Keratinocyte (primary cell): ENCODE results near the gene PTPRT. TPM values are rescaled to one million over a fixed set of nuclear protein-coding genes. Genes with fewer than 3 reads are reported as not detected.

Experiments used
- DNase-seq: peaks from one replicate; pipeline ENCODE4 v3.0.0-alpha.2; 2011; ENCODE audit warnings: low read depth, missing footprints, low spot score
- FAIRE-seq: peaks from 2 replicates; lab custom pipeline; 2011; peaks lifted over from hg19 to GRCh38; lab: Jason Lieb, UNC
- H2AFZ ChIP-seq: 2 replicates; pipeline ENCODE4 v1.6.0; 2012; ENCODE audit warnings: low read length, control low read depth, inconsistent platforms; ENCODE audit not compliant: control insufficient read depth
- H3K27ac ChIP-seq: 2 replicates; pipeline ENCODE4 v1.5.1; 2011; ENCODE audit warnings: low read length; ENCODE audit not compliant: control insufficient read depth, insufficient read depth
- H3K27me3 ChIP-seq: 3 replicates; pipeline ENCODE4 v1.6.0; 2011; ENCODE audit warnings: low read length; ENCODE audit not compliant: control insufficient read depth, insufficient read depth; ENCODE audit errors: extremely low read depth
- H3K36me3 ChIP-seq, 2 experiments: 2 replicates in 1 of 2; 3 replicates in 1 of 2; pipeline ENCODE4 v1.5.1; 2011; ENCODE audit warnings: low read length in 2 of 2, mild to moderate bottlenecking in 1 of 2; ENCODE audit not compliant: control insufficient read depth in 2 of 2, insufficient read depth in 2 of 2; ENCODE audit errors: extremely low read depth in 1 of 2
- H3K4me1 ChIP-seq: 3 replicates; pipeline ENCODE4 v1.5.1; 2011; ENCODE audit warnings: low read length; ENCODE audit not compliant: control insufficient read depth, insufficient read depth; ENCODE audit errors: extremely low read depth
- H3K4me2 ChIP-seq: 3 replicates; pipeline ENCODE4 v1.6.0; 2011; ENCODE audit warnings: low read depth, low read length; ENCODE audit not compliant: control insufficient read depth, insufficient read depth; ENCODE audit errors: extremely low read depth
- H3K4me3 ChIP-seq, 3 experiments: fragments of 200-600 bp in 1 of 3; sonication (generic) in 1 of 3; 2 replicates in 2 of 3; 3 replicates in 1 of 3; pipeline ENCODE4 v1.5.1; 2011 to 2016; ENCODE audit warnings: low read length in 3 of 3, mild to moderate bottlenecking in 3 of 3, control low read depth in 2 of 3, inconsistent platforms in 1 of 3, low read depth in 1 of 3, mixed read lengths in 1 of 3, mixed run types in 1 of 3, moderate library complexity in 1 of 3; ENCODE audit not compliant: control insufficient read depth in 2 of 3, insufficient read depth in 2 of 3; ENCODE audit errors: extremely low read depth in 1 of 3
- H3K79me2 ChIP-seq: 2 replicates; pipeline ENCODE4 v1.6.0; 2012; ENCODE audit warnings: low read length; ENCODE audit not compliant: control insufficient read depth, insufficient read depth
- H3K9ac ChIP-seq: 3 replicates; pipeline ENCODE4 v1.6.0; 2011; ENCODE audit warnings: low read length; ENCODE audit not compliant: control insufficient read depth, insufficient read depth; ENCODE audit errors: extremely low read depth
- H3K9me1 ChIP-seq: 3 replicates; pipeline ENCODE4 v1.6.0; 2011; ENCODE audit warnings: low read length; ENCODE audit not compliant: control insufficient read depth, insufficient read depth; ENCODE audit errors: extremely low read depth
- H3K9me3 ChIP-seq: 2 replicates; pipeline ENCODE4 v1.5.1; 2012; ENCODE audit warnings: low read depth, low read length; ENCODE audit not compliant: control insufficient read depth
- H4K20me1 ChIP-seq: 3 replicates; pipeline ENCODE4 v1.6.0; 2011; ENCODE audit warnings: low read length; ENCODE audit not compliant: control insufficient read depth, insufficient read depth; ENCODE audit errors: extremely low read depth
- CTCF ChIP-seq, 3 experiments: IDR thresholded peaks in 1 of 3; conservative IDR thresholded peaks in 1 of 3; optimal IDR thresholded peaks in 1 of 3; 2 replicates in 2 of 3; 3 replicates in 1 of 3; pipeline versions ENCODE3 to v1.5.1; 2011; ENCODE audit warnings: low read length in 3 of 3, mild to moderate bottlenecking in 3 of 3, moderate library complexity in 2 of 3, control low read depth in 1 of 3, inconsistent platforms in 1 of 3; ENCODE audit not compliant: insufficient read depth in 2 of 3; ENCODE audit errors: extremely low read depth in 1 of 3
- EZH2 ChIP-seq: IDR thresholded peaks from one replicate; pipeline ENCODE4 v1.6.1; 2012; ENCODE audit warnings: inconsistent platforms, mild to moderate bottlenecking, low read length, moderate library complexity
- dilution Hi-C: fragments of 300-500 bp; cut with MboI; formaldehyde crosslinking; loops from one replicate; pipeline ENCODE4 v1.7.0; 2020; ENCODE audit warnings: low sequenced_read_pairs; ENCODE audit not compliant: extremely low pct_ligation_motif_present
- polyA plus RNA-seq, 5 experiments: library from polyadenylated mRNA; depleted of rRNA in 3 of 5; stranded (reverse) in 3 of 5; stranded (forward) in 1 of 5; unstranded in 1 of 5; fragments of >200 nt; gene quantifications; 1 replicate in 1 of 5; 2 replicates in 3 of 5; 3 replicates in 1 of 5; pipeline versions ENCODE4 v1.2.1 to v1.2.3, GENCODE V29; 2011 to 2012; ENCODE audit warnings: missing spikeins in 2 of 5, low read depth in 1 of 5, low replicate concordance in 1 of 5

PTPRT gene
- polyA plus RNA-seq, 1 donor (not counting 4 experiments of a cell fraction or from before 2014, with no cell fraction given), result not detected

- Histone ChIP-seq H3K27me3 (no peaks in the 10 kb centered on the region), H4K20me1 (no peaks in the 10 kb centered on the region), H3K9me1 (no peaks in the 10 kb centered on the region), H3K9me3 (no peaks in the 10 kb centered on the region), H3K4me1 (no peaks in the 10 kb centered on the region), H2AFZ (no peak overlapping the region), H3K36me3 (no peaks in the 10 kb centered on the region), H3K4me3 (no peak overlapping the region), H3K4me2 (no peak overlapping the region), H3K79me2 (no peaks in the 10 kb centered on the region), H3K9ac (no peak overlapping the region), H3K27ac (no peak overlapping the region)
- no peak for FAIRE-seq
- no peak for DNase-seq
- no peak for TF ChIP-seq CTCF (optimal IDR thresholded peaks at IDR 0.05 in 1 of 3, IDR thresholded peaks at IDR 0.05 in 1 of 3, conservative IDR thresholded peaks at IDR 0.05 in 1 of 3; ENCODE audit: extremely low read depth in 1 of 3, insufficient read depth in 2 of 3, low read length in 3 of 3)
- no peak for TF ChIP-seq EZH2
- dilution Hi-C loops, result no loop called here
Observed at GRCh38 chr20:42366626-42367025, 823.1 kb downstream of the PTPRT start.

DNA sequence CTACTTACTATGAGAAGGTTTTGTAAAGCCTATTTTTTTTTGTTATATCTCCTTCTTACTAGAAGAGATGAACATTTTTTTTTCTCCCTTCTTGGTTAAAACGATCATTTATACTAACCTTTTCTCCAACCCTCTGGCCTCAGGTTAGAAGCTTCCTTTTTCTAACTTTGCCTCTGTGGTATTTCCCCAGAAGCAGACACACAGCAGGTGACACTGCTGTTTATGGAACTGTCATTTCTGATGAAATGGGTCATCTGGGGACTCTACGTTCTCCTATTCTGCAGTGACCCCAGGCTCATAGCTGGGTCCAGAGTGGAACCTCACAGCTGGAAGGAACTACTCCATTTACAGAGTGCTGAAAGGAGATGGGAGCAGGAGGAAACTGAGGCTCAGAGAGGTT lies 825.3 kb downstream of the PTPRT start:
- DNase-seq (no peak), FAIRE-seq (no peak)
- Histone ChIP-seq H3K27me3 (no peaks in the 10 kb centered on the region), H2AFZ (no peak overlapping the region), H3K4me1 (no peaks in the 10 kb centered on the region), H3K9me1 (no peaks in the 10 kb centered on the region), H3K79me2 (no peaks in the 10 kb centered on the region), H4K20me1 (no peaks in the 10 kb centered on the region), H3K4me2 (no peak overlapping the region), H3K4me3 (no peak overlapping the region), H3K36me3 (no peaks in the 10 kb centered on the region), H3K9ac (no peak overlapping the region), H3K9me3 (no peaks in the 10 kb centered on the region), H3K27ac (no peak overlapping the region)
- TF ChIP-seq CTCF (optimal IDR thresholded peaks at IDR 0.05 in 1 of 3, IDR thresholded peaks at IDR 0.05 in 1 of 3, conservative IDR thresholded peaks at IDR 0.05 in 1 of 3; ENCODE audit: extremely low read depth in 1 of 3, insufficient read depth in 2 of 3, low read length in 3 of 3) (no peak), EZH2 (no peak)
- dilution Hi-C loops, result no loop called here
